HT-29 (cell line): ENCODE data around the gene EHD1. TPM values are rescaled to one million over a fixed set of nuclear protein-coding genes. Genes with fewer than 3 reads are reported as not detected.
A peak's percentile ranks its signal among the peaks of the same experiment; 100 is the strongest.
"Not testable (repeated sequence)": the region's sequence is repeated elsewhere in the genome, so short reads cannot be mapped to it uniquely, and the experiment has no call there.

Source experiments
- DNase-seq: peaks from one replicate; pipeline ENCODE4 v3.0.0-alpha.2; 2015; ENCODE audit warnings: low spot score
- total RNA-seq: library from RNA; depleted of rRNA; stranded (reverse); fragments of >200 nt; shearing (Covaris generic); gene quantifications from 2 replicates; pipeline ENCODE4 v1.2.3, GENCODE V29; 2014

Gene EHD1
- total RNA-seq, 1 experiment from 2014 or later = 123 TPM

DNA sequence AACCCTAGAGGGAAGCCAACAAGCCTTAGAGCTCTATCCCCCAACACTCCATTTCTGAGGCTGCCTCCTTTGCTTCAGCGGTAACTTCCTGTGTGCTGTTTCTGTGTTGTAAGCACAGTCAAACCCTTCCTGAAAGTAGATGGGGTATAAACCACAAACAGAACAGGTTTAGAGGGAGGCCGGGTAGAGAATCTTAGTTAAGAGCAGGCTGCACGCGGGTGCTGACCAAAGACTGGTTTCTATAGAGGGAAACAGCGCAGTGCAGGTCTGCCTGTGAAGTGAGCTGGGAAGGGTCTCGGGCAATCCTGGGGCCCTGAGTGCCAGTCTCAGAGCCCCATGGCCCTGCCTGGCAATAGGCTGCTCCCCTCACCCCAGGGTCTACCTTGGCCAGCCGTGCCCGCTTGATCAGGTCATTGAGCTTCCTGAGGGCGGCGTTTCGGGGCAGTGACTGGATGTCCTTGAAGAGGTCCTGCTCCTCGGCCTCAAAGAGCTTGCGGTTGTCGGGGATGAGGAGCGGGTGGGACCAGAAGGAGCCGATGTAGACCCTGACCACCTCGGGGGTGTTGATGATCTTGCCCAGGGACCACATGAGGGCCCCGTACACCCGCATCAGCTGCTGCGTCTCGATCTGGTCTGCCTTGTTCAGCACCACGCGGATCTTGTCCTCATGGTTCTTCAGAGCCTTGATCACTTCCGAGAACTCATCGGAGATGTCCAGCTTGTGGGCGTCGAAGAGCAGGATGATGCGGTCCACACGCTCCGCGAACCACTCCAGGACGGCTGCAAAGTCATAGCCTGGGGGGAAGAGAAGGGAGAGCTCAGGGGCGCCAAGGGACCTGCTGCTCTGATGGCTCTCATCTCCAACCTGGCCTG, 18.6 kb downstream of the EHD1 start:
- DNase-seq = no peak

DNA sequence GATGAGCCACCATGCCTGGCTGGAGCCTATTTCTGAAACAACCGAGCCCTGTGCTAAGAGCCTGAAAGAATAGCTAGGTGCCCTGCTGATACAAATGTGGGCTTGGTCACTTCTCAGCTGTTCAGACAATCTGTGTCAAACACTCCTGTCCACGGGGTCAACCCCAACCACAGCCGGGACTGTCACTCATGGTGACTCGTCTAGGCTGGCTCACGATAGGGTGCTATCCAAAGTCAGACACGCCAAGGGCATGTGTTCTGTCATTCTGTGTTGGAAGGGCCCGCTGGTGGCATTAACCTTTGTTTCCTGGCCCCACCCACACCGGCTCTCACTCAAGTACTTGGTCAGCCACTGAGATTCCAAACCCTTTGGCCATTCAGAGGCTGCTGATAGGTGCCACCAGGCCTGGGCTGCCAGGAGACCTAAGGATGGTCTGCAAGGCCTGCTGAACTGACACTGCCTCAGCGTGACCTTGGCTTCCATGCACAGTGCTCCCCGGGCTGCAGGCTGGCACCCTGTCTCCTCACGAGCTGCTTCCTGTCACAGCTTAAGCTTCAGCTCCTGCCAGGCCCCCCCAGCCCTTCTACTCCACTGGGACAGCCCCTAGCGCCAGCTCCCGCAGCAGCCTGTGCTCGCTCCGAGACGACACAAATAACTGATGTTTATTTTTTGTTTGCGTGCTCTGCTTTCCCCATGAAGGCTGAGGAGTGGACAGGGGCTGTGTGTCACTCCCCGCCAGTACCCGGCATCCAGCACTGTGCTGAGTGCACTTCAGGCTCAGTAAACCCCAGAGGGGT, 19.8 kb downstream of the EHD1 start:
- no peak for DNase-seq

DNA sequence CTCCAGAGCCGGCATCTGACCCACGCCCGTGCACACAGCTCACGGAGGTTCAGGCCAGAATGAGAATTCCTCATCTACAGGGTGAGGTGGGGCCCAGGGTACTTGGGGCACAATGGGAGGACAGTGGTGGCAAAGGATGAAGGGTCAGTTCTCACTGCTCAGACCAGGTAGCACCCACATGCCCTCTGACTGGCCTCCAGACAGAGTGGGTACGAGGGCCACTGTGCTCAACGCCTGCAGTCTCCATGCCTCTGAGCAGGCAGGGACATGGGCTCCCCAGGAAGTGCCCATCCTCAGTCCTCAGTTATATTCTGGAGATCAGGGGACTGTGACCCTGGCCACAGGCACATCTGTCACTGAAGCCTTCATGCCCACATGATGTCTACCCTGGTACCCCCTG, 20.9 kb downstream of the EHD1 start:
- no peak for DNase-seq

DNA sequence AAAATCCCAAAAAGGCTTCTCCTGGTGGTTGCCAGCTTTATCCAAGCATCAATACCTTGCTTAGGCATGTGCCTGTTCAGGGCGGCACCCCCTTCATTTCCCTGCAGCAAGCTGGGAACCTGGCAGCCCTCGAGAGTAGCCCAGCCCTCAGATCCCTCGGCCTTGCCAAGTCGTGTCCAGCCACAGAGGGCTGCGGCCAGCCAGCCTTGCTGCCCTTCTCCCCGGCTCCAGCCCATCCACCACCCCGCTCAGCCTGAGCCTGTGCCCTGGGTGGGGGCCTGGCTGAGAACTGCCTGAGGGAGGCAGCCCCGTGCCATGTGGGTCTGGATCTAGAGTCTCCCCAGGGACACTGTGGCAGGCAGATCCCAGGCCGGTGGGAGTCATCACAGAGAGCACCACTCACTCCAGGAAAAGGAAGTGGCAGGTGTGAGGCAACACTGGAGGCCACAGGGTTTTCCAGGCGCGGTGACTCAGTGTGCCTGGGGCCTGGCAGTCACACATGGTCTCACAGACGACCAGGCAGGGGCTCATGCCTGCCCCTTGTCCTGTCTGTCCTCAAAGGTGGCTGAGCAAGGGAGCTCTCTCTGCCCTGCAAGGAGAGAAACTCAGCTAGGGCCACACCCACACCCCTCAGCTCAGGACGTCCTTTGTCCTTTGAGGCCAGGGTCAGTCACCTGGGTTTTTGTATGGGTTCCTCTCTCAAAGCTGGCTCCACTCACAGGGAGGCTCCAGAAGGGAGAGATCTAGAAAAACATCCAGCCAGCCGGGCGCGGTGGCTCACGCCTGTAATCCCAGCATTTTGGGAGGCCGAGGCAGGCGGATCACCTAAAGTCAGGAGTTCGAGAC, 21.8 kb downstream of the EHD1 start:
- DNase-seq = peak; percentile 84

DNA sequence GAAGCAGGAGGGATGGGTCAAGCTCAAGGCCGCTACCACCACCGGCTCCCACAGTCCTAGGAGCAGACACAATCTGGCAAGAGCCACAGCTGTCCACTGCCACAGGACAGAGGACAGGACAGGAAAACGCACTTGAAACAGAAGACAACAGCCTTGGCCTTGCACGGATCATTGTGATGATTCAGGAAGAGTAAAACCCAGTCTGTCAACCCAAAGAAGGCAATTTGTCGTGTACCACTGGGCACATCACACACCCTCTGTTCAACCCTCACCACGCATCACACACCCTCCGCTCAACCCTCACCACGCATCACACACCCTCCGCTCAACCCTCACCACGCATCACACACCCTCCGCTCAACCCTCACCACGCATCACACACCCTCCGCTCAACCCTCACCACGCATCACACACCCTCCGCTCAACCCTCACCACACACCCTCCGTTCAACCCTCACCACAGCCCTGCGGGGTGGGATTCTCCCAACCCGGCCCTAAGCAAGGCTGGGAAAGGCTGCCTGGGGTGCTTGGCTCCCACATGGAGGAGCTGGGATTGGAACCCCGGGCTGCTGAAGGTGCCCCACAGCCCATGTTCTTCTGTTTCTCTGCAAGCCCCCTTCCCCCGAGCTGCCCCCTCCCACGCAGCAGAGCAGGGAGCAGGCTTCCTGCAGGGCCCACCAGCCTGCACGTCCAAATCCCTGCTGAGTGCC, 22.7 kb downstream of the EHD1 start:
- DNase-seq = no peak

DNA sequence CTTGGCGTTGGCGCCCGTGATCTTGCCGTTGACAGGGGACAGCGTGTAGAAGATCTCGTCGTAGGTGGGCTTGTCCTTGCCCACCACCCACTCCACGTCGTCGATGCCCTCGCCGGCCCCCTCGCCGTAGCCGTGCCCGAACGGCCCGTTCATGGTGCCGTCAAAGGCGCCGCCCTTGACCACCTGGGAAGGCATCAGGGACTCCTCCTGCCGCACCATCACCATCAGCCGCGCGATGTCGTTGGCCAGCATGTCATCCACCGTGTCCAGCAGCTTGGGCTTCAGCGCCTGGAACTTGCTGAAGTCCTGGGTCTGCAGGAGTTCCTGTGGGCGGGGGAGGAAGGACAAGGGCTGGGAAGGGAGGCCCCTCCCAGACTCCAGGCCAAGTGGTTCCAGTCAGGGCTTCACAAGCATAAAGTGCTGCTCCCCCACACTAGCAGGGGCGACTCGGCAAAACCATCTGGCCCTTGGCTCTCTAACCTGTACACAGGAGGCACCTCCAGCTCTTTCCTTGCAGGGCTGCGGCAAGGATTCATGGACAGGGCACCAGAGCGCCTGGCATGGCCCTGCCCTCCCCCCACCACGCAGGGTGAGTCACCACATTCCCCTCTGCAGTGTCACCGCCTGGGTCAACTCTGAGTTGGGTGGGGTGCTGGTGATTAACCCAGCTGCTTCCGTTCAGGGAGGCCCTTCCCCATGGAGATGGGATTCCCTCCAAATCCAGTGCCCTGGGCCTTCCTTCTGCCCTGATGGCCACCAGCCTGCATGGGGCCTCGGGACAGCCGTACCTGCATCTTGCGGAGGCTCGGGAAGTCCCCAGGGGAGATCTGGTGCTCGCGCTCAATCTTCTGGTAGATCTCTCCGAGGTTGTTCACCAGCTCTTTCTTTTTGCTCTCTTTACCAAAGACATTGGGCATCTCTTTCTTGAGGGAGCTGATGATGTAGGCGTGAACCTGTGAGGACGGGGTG, 23.6 kb downstream of the EHD1 start:
- peak; percentile 99 for DNase-seq

DNA sequence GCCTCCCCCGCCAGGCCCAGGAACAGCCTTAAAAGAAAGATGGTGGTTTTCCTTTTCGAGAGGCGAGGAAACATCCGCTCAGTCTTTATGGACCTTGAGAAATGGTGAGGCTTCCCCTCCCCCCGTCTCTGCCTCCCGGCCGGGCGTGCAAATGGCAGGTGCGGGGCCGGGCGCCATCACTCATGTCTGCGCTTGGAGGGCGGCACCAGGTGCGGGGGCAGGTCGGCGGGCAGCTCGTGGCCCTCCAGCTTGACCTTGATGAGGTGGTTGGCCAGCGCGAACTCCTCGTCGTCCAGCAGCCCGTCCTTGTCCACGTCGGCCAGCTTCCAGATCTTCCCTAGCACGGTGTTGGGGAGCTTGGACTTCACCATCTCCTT, 24.3 kb downstream of the EHD1 start:
- DNase-seq = no peak

DNA sequence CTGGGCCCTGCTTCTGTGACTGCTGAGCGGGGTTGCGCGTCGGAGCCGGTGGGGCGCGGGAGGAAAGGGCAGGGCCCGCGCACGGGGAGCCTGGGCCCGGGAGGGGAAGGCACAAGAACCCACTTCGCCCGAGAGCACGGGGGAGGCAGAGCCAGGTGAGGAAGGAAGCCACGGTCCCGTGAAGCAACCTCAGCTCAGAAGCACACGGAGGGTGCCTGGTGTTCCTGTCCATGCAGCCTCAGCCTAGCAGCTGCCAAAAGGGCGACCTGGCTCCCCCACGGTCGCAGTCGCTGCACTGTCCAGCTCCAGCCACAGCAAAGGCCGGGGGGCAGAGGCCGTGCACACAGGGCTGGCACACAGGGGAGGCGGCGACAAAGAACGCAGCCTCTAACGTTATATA, 24.7 kb downstream of the EHD1 start:
- DNase-seq = no peak

DNA sequence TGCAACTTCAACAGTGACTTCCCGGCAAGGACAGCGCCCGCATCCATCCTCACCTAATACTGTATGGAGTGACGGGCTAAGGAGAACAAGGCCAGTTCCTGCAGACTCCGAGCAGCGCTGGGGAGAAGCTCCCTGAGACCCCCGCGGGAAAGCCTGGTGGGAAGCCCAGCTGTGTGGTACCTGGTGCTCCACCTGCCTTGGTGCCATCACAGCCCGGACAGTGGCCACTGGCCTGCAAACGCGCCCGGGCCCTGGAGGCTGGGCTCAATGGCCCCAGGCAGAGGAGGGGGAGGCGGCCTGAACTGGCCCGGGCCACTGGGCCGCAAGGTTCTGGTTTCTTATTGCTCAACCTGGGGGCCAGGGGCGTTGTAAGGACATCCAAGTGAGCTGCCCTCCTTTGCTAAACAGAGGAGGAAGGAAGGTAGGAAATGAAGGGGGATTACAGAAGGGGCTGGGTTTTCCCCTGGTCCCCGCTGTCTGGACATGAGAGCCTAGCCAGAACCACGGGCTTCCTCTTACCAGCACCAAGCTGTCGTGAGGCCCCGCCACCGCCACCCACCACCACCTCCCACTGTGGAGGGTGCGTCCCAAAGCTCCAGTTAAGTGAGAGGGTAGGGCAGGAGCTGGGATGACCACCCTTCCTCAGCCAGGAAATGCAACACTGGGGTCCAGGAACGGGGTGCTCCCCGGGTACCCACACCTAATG, 25.5 kb downstream of the EHD1 start:
- DNase-seq = no peak

DNA sequence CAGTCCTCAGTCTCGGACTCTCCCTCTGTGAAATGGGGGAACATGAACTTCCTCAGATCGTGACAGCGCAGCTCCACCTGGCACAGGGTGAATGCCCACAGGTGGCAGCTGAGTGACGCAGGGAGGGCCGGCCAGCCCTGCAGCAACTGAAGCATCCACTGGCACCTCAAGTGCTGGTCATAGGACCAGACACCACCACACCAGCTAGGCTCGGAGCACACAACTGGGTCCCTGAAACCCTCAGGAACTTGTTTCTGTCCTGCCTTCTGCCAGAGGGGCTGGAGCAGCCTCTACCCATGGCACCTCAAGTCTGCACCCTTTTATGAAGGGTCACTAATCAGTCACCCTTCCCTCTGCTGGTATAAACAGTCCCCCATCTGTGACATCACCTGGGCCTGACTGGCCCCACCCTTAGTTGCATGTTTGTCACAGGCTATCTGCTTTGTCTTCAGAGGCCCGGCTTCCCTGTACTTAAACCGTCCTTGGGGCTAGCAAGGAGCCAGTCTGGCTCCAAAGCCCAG, 26.5 kb downstream of the EHD1 start:
- DNase-seq = no peak

DNA sequence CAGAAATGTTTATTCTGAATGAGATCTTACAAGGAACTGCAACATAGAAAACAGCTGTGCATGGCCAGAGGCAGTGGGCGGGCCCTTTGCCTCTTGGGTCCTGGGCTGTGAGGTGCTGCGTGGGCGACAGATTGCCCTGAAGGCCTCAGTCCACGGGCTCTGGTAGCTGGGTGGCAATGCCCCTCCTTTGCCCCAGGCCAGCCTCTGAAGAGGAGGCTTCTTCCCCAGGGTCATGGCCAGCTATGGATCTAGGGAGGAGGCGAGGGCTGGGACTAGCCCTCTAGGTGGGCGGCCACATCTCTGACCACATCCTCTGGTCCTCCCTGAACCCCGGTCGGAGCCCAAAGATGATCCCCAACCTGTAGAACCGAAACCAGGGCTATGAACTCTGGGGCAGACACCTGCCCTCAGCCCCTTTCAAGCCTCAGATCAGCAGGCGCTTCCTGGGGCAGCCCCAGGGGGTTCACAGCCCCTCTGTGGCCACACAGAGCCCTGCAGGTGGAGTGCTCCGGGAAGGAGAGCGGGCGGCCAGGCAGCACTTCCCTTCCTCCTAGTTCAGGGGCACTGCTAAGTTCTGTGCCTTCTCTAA, 27.3 kb downstream of the EHD1 start:
- no peak for DNase-seq

DNA sequence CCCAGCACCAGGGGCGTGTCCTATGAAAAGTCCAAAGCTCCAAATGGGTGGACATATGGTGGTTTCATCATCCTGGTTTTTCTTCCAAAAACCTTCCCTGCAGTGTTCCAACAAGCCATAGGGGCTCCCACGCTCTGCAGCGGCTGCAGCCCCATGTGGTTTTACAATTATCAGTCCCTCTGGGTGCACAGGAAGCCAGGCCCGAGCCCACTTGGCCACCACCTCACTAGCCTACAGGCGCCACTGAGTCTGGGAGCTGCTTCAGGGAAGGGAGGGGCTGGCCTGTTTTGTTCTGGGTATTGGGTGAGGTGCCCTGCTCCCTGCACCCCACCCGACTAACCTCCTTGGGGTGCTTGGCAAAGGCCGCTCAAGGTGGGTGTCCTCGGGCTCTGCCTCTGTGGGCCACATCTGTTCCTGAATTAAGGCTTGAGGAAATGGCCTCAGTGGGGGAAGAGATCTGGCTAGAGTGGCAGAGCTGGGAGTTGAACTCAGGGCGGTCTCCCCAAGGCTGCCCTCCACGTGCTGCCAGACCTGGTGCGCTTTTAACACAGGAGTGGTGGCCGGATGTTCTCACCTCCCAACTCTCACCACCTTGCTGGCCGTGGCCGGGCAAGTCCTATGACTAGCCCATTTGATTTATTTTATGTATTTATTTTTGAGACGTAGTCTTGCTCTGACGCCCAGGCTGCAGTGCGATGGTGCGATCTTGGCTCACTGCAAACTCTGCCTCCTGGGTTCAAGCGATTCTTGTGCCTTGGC, 28.6 kb downstream of the EHD1 start:
- no peak for DNase-seq

DNA sequence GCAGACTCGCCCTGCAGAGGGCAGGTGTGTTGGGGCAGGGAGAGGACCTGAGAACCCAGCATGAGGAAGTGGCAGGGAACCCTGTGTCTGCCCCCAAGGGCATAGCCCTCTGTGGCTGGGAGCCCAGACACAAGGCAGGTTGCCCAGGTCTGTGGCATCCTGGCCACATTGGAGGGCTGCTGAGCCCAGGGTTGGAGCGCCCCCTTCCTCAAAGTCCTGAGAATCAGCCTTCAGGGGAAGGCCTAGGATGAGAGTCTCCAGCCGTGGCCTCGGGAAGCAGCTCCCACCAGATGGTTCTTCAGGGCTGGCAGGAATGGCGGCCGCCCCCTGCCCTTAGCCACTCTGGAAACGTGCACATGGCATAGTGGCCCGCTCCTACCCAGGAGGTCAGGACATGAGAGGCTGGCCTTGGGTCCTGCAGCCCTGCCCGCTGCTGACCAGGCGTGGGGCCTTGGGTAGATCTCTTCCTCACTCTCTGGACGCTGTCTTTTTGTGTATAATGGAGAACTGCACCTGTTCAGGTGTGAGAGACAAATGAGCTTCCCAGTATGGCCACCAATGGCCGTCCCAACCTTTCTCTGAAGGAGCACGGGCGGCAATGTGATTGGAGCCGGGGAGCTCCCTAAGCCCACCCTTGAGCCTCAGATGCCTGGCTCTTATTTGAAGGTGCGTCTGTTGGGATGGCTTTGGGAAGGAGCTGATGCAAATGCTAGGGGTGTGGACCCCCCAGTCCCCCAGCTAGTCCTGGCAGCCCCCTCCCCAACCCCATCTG, 29.4 kb downstream of the EHD1 start:
- DNase-seq = peak; percentile 82

DNA sequence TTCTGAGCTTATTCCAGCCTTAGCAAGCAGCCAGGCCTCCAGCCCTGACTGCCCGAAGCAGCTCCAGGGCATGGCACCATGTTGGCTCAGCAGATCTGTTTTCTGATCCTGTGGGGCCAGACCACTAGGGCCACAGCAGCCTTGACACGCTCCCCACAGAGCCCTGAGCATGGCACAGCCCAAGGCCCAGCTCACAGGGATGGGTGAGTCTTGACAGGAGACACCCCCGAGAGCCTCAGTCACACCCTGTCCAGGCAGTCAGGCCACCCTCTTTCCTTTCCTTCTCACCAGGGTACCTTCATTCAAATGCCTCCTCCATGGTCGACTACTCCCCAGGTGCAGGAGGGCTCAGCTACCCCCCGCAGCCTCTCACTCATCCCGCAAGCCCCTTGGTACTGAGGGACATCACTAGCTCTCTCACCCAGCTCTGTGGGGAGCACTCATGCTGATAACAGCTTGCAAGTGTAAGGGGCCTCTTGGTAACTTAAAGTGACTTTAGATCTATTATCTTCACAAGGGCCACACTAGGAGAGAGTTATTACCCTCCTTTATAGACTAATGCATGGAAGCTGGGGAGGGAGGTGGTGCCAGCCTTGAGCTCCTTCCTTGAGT, 30.1 kb downstream of the EHD1 start:
- DNase-seq = no peak

DNA sequence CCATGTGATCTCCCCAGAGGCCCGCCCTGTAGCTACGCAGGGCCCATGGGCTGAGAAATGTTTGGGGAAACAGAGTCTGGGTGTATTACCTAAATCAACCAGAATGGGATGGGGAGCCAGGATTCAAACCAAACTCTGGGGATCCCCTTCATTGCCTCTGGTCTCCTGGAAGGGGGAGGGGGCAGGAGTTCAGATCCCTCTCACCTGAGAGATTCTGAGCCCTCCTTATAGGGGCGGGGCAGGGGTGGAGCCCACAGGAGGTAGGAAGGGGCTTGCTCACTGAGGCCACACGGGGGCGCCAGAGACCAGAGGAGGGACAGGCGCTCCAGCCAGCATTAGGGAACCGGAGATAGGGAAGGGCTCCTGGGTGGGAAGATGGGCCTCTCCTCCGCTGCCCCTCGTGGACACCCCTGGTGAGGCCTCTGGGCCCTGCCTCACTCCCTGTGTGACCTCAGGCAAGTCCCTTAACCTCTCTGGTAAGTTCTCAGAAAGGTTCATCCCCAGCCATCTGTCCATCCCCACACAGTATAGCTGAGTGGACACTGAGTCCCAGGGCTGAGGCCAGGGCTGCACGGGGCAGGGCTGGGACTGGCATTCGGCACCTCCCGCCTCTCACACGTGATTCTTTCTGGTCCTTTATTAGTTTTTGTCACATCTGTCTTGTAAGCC, 31.3 kb downstream of the EHD1 start:
- peak; percentile 99 for DNase-seq

DNA sequence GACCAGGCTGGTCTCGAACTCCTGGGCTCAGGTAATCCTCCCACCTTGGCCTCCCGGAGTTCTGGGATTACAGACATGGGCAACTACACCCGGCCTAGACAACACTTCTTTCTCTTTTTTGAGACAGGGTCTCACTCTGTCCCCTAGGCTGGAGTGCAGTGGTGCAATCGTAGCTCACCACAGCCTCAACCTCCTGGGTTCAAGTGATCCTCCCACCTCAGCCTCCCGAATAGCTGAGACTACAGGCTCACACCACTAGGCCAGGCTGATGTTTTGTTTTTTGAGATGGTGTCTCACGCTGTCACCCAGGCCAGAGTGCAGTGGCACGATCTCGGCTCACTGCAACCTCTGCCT, 32.7 kb downstream of the EHD1 start:
- DNase-seq = not testable (repeated sequence)
